ENCODE data around the gene AGO1.

DNA sequence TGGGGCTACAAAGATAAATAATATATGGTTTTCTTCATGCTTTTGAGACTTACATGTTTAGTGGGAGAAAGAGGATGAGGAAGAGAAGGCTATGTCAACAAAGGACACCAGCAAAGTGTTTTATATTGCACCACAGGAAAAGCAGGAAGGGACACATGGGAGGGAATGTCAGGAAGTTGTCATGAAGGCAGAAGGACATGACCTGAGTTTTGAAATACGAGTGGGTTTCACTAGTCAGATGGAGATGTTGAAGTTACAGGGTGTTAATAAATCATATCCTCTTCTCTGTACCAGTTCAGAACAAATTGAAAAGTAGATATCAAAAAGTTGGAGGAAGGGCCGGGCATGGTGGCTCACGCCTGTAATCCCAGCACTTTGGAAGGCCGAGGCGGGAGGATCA, 18.2 kb upstream of the AGO1 start:
- TF ChIP-seq, protein P1, sequence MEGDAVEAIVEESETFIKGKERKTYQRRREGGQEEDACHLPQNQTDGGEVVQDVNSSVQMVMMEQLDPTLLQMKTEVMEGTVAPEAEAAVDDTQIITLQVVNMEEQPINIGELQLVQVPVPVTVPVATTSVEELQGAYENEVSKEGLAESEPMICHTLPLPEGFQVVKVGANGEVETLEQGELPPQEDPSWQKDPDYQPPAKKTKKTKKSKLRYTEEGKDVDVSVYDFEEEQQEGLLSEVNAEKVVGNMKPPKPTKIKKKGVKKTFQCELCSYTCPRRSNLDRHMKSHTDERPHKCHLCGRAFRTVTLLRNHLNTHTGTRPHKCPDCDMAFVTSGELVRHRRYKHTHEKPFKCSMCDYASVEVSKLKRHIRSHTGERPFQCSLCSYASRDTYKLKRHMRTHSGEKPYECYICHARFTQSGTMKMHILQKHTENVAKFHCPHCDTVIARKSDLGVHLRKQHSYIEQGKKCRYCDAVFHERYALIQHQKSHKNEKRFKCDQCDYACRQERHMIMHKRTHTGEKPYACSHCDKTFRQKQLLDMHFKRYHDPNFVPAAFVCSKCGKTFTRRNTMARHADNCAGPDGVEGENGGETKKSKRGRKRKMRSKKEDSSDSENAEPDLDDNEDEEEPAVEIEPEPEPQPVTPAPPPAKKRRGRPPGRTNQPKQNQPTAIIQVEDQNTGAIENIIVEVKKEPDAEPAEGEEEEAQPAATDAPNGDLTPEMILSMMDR (IDR thresholded peaks at IDR 0.05), result no peak
- TF ChIP-seq POLR2A (IDR thresholded peaks at IDR 0.05) (no peak), POLR2AphosphoS5 (IDR thresholded peaks at IDR 0.05) (peak; percentile 32)
